Hematopoietic multipotent progenitor cell treated with erythropoietin and hydrocortisone succinate and interleukin-3 and kit ligand, for 15 days (in vitro differentiated cells): ENCODE results near the gene SAPCD2.

Experiments used
- DNase-seq: peaks from one replicate; pipeline ENCODE4 v3.0.0-alpha.2; 2015; ENCODE audit warnings: low spot score

The SAPCD2 gene

DNA sequence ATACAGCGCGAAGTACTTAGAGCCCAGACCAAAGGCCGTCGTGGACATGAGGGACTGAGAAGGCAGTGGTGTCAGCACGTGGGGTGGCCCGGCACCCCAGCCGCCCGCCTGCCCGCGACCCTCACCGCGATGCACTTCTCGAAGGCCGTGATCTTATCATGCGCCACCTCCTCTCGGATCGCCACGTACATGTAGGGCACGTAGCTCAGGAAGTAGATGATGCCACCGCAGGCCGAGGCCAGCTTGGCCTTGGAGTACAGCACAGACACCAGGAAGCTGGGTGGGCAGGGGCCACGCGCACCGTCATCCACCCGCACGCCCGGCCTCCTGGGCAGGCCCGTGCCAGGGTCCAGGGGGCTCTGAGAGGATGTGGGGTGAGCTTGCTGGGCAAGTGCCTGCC is 53.3 kb downstream of the SAPCD2 start:
- DNase-seq: no peak

DNA sequence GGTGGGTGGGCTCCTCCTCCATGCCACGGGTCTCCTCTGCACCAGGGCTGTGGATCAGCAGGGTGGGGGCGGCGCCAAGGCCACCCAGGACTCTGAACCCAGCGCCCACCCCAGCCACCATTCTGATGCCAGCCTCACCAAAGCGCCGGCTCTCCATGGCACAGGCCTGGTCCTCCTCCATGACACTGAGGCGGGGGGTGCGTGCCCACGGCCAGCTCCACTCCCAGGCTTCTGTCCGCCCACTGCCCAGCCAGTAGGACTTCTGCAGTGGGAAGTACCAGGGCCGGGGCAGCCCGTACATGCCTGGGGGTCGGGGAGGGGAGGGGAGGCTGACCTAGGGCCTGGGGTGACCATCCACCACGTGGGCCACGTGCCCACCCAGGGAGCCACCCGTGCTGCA is 53.9 kb downstream of the SAPCD2 start:
- DNase-seq: no peak

DNA sequence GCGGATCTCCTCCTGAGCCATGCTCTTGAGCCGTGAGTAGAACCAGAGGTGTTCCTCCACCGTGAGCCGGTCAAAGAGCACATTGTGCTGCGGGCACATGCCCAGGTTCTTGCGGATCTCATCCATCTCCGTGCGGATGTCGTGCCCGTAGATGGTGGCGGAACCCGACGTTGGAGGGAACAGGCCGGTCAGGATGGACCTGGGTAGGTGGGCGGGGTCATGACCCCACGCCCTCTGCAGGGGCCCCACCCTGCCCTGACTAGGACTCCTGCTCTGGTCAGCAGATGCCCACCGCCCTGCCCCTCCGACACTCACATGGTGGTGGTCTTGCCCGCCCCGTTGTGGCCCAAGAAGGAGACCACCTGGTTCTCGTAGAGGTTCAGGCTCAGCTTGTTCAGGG is 54.4 kb downstream of the SAPCD2 start:
- DNase-seq: no peak

DNA sequence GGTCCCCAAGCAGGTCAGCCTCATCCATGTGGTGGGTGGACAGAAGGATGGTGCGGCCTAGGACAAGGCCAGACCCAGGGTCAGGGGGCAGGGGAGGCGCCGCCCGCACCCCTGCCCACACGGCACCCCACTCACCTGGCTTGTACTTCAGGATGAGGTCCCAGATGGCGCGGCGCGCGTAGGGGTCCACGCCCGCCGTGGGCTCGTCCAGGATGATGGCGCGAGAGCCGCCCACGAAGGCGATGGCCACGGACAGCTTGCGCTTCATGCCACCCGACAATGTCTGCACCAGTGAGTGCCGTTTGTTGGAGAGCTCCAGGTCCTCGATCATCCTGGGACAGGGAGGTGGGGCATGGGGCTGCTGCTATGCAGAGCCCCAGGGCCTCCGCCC is 54.8 kb downstream of the SAPCD2 start:
- DNase-seq: no peak

DNA sequence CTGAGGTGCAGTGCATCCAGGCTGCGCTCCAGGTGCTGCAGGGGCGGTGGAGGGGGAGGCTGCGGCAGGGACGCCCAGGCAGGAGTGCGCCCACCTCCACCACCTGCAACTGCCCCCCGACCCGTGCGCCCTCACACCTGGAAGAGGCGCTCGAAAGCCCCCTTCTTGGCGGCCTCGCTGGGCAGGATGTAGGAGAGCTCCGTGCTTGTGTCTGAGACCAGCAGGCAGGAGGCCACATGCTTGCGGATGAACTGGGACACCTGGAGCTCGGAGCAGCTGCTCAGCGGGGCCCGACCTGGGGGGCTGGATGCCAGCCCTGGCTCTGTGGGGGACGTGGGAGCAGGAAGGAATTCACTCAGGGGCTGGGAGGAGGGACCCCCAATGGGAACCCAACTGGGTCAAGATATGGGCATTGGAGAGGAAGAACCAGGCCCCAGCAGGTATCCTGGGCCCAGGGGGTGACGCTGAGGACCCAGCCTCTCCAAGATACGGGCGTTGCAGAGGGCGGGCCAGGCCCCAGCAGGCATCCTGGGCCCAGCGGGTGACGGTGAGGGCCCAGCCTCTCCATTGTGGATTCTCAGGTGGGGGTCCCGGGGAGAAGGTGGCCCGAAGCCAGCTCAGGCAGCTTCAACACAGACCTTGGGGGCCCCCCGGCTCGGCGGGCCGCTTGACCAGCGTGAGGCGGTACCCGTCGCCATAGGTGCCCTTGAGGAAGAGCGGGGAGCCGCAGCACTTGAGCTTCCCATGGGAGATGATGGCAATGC is 55.4 kb downstream of the SAPCD2 start:
- DNase-seq: no peak

DNA sequence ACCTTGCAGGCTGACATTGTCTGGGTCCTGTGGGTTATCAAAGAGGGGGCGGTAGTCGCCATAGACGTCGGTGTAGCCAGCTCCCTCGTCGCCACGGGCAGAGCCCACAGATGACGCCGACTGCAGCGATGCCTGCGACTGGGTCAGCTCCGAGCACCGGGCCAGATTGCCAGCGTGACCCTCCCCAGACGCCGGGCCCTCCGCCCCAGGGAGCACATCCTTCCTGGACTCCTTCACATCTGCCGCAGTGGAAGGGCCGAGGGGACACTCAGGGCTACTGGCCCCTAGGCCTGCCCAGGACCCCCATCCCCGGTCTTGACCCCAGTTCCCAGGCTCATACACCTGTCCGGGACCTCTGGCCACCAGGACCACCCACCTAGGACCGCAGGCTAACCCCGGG is 56.2 kb downstream of the SAPCD2 start:
- no peak for DNase-seq

DNA sequence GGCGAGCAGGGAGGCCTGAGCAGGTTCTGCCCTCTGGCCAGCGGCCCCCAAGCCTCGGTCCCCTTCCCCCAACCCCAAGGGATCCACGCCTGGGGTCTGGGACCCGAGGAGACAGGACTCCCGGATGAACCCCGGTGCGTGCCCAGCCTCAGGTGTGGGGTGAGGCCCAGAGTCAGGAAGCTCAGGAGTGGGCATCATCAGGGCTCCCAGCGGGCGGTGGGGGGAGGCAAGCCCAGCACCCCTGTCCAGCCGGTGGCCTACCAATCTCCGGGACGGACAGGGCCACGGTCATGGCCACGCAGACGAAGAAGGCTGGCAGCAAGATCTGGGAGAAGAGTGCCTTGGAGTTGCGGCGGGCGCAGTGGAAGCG is 56.8 kb downstream of the SAPCD2 start:
- no peak for DNase-seq

DNA sequence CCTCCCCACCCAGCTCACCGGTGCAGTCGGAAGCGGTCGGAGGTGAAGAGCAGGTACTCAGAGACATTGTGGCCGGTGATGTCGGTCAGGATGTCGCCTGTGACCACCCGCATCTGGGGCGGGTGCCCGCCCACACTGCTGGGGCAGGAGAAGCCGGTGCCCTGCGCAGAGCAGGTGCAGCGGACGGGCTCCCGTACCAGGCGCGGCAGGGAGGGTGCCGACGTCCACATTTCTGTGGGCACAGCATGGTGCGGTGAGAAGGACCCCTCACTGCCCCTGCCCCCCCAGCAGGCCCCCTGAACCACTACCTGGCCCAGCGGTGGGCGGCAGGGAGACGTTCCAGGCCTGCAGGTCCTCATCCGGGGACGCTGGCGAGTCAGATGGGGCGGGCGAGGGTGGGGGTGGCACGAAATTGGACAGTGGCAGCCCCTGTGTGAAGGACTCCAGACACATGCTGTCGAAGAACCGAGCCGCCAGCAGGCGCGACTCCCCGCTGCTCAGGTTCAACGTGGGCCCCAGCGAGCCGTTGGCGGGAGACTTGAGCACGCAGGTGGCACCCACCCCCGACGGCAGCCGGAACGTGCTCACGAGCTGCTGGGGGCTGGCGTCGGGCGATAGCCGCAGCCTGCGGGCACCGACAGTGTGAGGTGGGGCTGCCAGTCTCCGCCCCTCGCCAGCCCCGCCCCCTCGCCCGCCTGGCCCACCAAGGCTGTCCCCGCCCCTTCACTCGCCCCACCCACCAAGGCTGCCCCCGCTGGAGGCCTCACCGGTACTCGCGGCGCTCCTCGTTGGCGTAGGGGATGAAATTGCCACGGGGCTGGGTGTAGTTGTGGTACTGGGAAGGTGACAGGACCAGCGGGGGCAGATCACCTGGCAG is 57.4 kb downstream of the SAPCD2 start:
- DNase-seq: no peak
